Measurements from ENCODE around the gene MAGED4B.

GRCh38 chrX:52034211-52034610 lies 34.8 kb downstream of the MAGED4B start:
- TF ChIP-seq TAF1 (IDR thresholded peaks at IDR 0.05; ENCODE audit: borderline replicate concordance, insufficient read depth, low read length) (no peak), FOXP2 (optimal IDR thresholded peaks at IDR 0.05; ENCODE audit: borderline replicate concordance, extremely low read depth, extremely low read length, insufficient read depth) (no peak), POLR2AphosphoS5 (IDR thresholded peaks at IDR 0.05; ENCODE audit: low read depth, low read length) (no peak)
- TF ChIP-seq, protein P1, sequence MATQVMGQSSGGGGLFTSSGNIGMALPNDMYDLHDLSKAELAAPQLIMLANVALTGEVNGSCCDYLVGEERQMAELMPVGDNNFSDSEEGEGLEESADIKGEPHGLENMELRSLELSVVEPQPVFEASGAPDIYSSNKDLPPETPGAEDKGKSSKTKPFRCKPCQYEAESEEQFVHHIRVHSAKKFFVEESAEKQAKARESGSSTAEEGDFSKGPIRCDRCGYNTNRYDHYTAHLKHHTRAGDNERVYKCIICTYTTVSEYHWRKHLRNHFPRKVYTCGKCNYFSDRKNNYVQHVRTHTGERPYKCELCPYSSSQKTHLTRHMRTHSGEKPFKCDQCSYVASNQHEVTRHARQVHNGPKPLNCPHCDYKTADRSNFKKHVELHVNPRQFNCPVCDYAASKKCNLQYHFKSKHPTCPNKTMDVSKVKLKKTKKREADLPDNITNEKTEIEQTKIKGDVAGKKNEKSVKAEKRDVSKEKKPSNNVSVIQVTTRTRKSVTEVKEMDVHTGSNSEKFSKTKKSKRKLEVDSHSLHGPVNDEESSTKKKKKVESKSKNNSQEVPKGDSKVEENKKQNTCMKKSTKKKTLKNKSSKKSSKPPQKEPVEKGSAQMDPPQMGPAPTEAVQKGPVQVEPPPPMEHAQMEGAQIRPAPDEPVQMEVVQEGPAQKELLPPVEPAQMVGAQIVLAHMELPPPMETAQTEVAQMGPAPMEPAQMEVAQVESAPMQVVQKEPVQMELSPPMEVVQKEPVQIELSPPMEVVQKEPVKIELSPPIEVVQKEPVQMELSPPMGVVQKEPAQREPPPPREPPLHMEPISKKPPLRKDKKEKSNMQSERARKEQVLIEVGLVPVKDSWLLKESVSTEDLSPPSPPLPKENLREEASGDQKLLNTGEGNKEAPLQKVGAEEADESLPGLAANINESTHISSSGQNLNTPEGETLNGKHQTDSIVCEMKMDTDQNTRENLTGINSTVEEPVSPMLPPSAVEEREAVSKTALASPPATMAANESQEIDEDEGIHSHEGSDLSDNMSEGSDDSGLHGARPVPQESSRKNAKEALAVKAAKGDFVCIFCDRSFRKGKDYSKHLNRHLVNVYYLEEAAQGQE (IDR thresholded peaks at IDR 0.05; ENCODE audit: insufficient read depth in 1 of 2, low read depth in 2 of 2, low read length in 2 of 2) = no peak

Data from PFSK-1 (cell line).